GM19099 (cell line): Measurements from ENCODE around the gene IFI27.

Source experiments
- POLR2A ChIP-seq: IDR thresholded peaks from 3 replicates; pipeline ENCODE4 v1.6.1; 2011; ENCODE audit warnings: low read depth; ENCODE audit not compliant: insufficient read length; ENCODE audit errors: extremely low read depth

IFI27 gene

GRCh38 chr14:94114589-94115057 is 4.1 kb downstream of the IFI27 start:
- no peak for TF ChIP-seq POLR2A

- TF ChIP-seq POLR2A = no peak
Measured at GRCh38 chr14:94115058-94115591, 4.6 kb downstream of the IFI27 start.

GRCh38 chr14:94115631-94116030 is 5.1 kb downstream of the IFI27 start:
- TF ChIP-seq POLR2A = no peak

- TF ChIP-seq POLR2A = no peak
Measured at GRCh38 chr14:94116701-94117100, 6.2 kb downstream of the IFI27 start.

- no peak for TF ChIP-seq POLR2A
Measured at GRCh38 chr14:94117856-94118255, 7.3 kb downstream of the IFI27 start.

- TF ChIP-seq POLR2A = no peak
Measured at GRCh38 chr14:94119071-94119470, 8.5 kb downstream of the IFI27 start.

GRCh38 chr14:94120667-94121340 is 10.3 kb downstream of the IFI27 start:
- TF ChIP-seq POLR2A = no peak

GRCh38 chr14:94121485-94121884 is 10.9 kb downstream of the IFI27 start:
- no peak for TF ChIP-seq POLR2A

GRCh38 chr14:94122438-94122837 is 11.9 kb downstream of the IFI27 start:
- no peak for TF ChIP-seq POLR2A

GRCh38 chr14:94123296-94123695 is 12.8 kb downstream of the IFI27 start:
- no peak for TF ChIP-seq POLR2A

- no peak for TF ChIP-seq POLR2A
Measured at GRCh38 chr14:94123868-94124267, 13.3 kb downstream of the IFI27 start.

- no peak for TF ChIP-seq POLR2A
Measured at GRCh38 chr14:94124582-94125377, 14.2 kb downstream of the IFI27 start.

- TF ChIP-seq POLR2A = no peak
Measured at GRCh38 chr14:94125659-94126418, 15.3 kb downstream of the IFI27 start.

GRCh38 chr14:94126419-94126677 is 15.8 kb downstream of the IFI27 start:
- no peak for TF ChIP-seq POLR2A

GRCh38 chr14:94126800-94127199 is 16.3 kb downstream of the IFI27 start:
- TF ChIP-seq POLR2A = no peak
